IMR-90 (cell line): Measurements from ENCODE around the gene DNM3. TPM values are rescaled to one million over a fixed set of nuclear protein-coding genes. Genes with fewer than 3 reads are reported as not detected.

Source experiments
- ATAC-seq: fragments of 200-7000 bp; cut with Tn5 transposase; 2 replicates; pipeline ENCODE4 v1.9.1; 2020; ENCODE audit warnings: low read depth, mild to moderate bottlenecking, moderate library complexity
- BruUV-seq: library from RNA; stranded (reverse); fragments of 400-500 nt; replicated peaks from 2 replicates; lab custom pipeline; 2021; lab: Mats Ljungman, UMichigan
- CTCF ChIA-PET: fragments of 300-600 bp; formaldehyde crosslinking; extraction: SDS; loops from one replicate; lab custom pipeline; 2021; ENCODE audit warnings: antibody characterized with exemption; lab: Yijun Ruan, JAX
- POLR2A ChIA-PET: fragments of 300-600 bp; sonication (Branson Sonifier 250); formaldehyde crosslinking; loops from one replicate; lab custom pipeline; 2022; ENCODE audit warnings: antibody characterized with exemption; ENCODE audit not compliant: unreplicated experiment; lab: Charles Lee
- DNase-seq: peaks from one replicate; pipeline ENCODE4 v3.0.0; 2013
- H2AFZ ChIP-seq: replicated peaks from 2 replicates; pipeline ENCODE3; 2013; ENCODE audit warnings: low read length, mild to moderate bottlenecking; ENCODE audit not compliant: poor library complexity
- H2AK5ac ChIP-seq: 2 replicates; pipeline ENCODE4 v1.6.1; 2013; ENCODE audit warnings: low read depth, low read length, inconsistent platforms
- H2AK9ac ChIP-seq: replicated peaks from 2 replicates; pipeline ENCODE3; 2013; ENCODE audit warnings: mild to moderate bottlenecking, low read depth, low read length, moderate library complexity; ENCODE audit not compliant: poor library complexity
- H2BK120ac ChIP-seq: 2 replicates; pipeline ENCODE4 v1.6.1; 2013; ENCODE audit warnings: low read depth, low read length, inconsistent platforms
- H2BK15ac ChIP-seq: 3 replicates; pipeline ENCODE4 v1.6.1; 2013; ENCODE audit warnings: low read depth, low read length, inconsistent platforms
- H2BK20ac ChIP-seq: 2 replicates; pipeline ENCODE4 v1.6.1; 2013; ENCODE audit warnings: low read depth, mild to moderate bottlenecking, inconsistent platforms, low read length, moderate library complexity
- H2BK5ac ChIP-seq: 2 replicates; pipeline ENCODE4 v1.6.1; 2013; ENCODE audit warnings: mild to moderate bottlenecking, low read depth, low read length, inconsistent platforms; ENCODE audit not compliant: poor library complexity, severe bottlenecking
- H3K14ac ChIP-seq: replicated peaks from 2 replicates; pipeline ENCODE4 v1.6.1; 2013; ENCODE audit warnings: low read depth, low read length, inconsistent platforms
- H3K18ac ChIP-seq: 2 replicates; pipeline ENCODE4 v1.6.1; 2013; ENCODE audit warnings: low read depth, low read length, control low read depth
- H3K23ac ChIP-seq: 2 replicates; pipeline ENCODE4 v1.6.1; 2013; ENCODE audit warnings: low read depth, low read length, inconsistent platforms
- H3K27ac ChIP-seq: 2 replicates; pipeline ENCODE4 v1.5.1; 2013; ENCODE audit warnings: mild to moderate bottlenecking, control low read depth, low read length; ENCODE audit not compliant: insufficient read depth
- H3K27me3 ChIP-seq: 2 replicates; pipeline ENCODE4 v1.6.1; 2013; ENCODE audit warnings: low read length; ENCODE audit not compliant: control insufficient read depth, insufficient read depth
- H3K36me3 ChIP-seq: 2 replicates; pipeline ENCODE4 v1.6.1; 2013; ENCODE audit warnings: low read length, mixed read lengths; ENCODE audit not compliant: control insufficient read depth, insufficient read depth
- H3K4ac ChIP-seq: 2 replicates; pipeline ENCODE4 v1.6.1; 2013; ENCODE audit warnings: low read depth, low read length, inconsistent platforms
- H3K4me1 ChIP-seq: 2 replicates; pipeline ENCODE4 v1.6.1; 2013; ENCODE audit warnings: low read length, mixed read lengths; ENCODE audit not compliant: control insufficient read depth, insufficient read depth
- H3K4me2 ChIP-seq: 2 replicates; pipeline ENCODE4 v1.6.1; 2013; ENCODE audit warnings: low read depth, mild to moderate bottlenecking, control low read depth, low read length, moderate library complexity
- H3K4me3 ChIP-seq: 2 replicates; pipeline ENCODE4 v1.5.1; 2013; ENCODE audit warnings: low read depth, mild to moderate bottlenecking, control low read depth, low read length, moderate library complexity; ENCODE audit not compliant: insufficient read depth
- H3K56ac ChIP-seq: 2 replicates; pipeline ENCODE4 v1.6.1; 2013; ENCODE audit warnings: low read length, inconsistent platforms; ENCODE audit not compliant: insufficient read depth; ENCODE audit errors: extremely low read depth
- H3K79me1 ChIP-seq, 2 experiments: 2 replicates each; pipeline ENCODE4 v1.6.1; 2013; ENCODE audit warnings: low read length in 2 of 2, inconsistent platforms in 1 of 2, low read depth in 1 of 2
- H3K9ac ChIP-seq: 2 replicates; pipeline ENCODE4 v1.6.1; 2013; ENCODE audit warnings: low read depth, low read length, control low read depth
- H3K9me1 ChIP-seq: 2 replicates; pipeline ENCODE4 v1.6.1; 2013; ENCODE audit warnings: low read length, inconsistent platforms; ENCODE audit not compliant: insufficient read depth
- H3K9me3 ChIP-seq: 2 replicates; pipeline ENCODE4 v1.6.1; 2013; ENCODE audit warnings: low read length; ENCODE audit not compliant: control insufficient read depth, insufficient read depth
- H4K20me1 ChIP-seq: 2 replicates; pipeline ENCODE4 v1.6.1; 2013; ENCODE audit warnings: low read length, inconsistent platforms; ENCODE audit not compliant: insufficient read depth
- H4K5ac ChIP-seq: 2 replicates; pipeline ENCODE4 v1.6.1; 2013; ENCODE audit warnings: mild to moderate bottlenecking, low read depth, low read length, control low read depth
- H4K8ac ChIP-seq, 2 experiments: 2 replicates each; pipeline ENCODE4 v1.6.1; 2013; ENCODE audit warnings: low read depth in 2 of 2, low read length in 2 of 2, control low read depth in 1 of 2, inconsistent platforms in 1 of 2
- H4K91ac ChIP-seq: 2 replicates; pipeline ENCODE4 v1.6.1; 2013; ENCODE audit warnings: low read depth, low read length, inconsistent platforms; ENCODE audit not compliant: insufficient read depth
- BHLHE40 ChIP-seq: fragments of 150-350 bp; IDR thresholded peaks from 2 replicates; pipeline ENCODE4 v1.6.1; 2016; ENCODE audit warnings: mild to moderate bottlenecking, low read depth, low read length
- CHD1 ChIP-seq: IDR thresholded peaks from 2 replicates; pipeline ENCODE4 v1.6.1; 2012; ENCODE audit warnings: low read depth, low read length, improper control_type of control experiment
- FOS ChIP-seq: fragments of 150-350 bp; IDR thresholded peaks from 2 replicates; pipeline ENCODE4 v1.6.1; 2016; ENCODE audit warnings: low read depth, low read length
- MXI1 ChIP-seq: IDR thresholded peaks from 2 replicates; pipeline ENCODE4 v1.6.1; 2012; ENCODE audit warnings: low read depth, mild to moderate bottlenecking, low read length, moderate library complexity, borderline replicate concordance
- NFE2L2 ChIP-seq: fragments of 150-350 bp; IDR thresholded peaks from 2 replicates; pipeline ENCODE4 v1.6.1; 2016; ENCODE audit warnings: low read depth, mild to moderate bottlenecking, low read length
- POLR2A ChIP-seq: IDR thresholded peaks from 2 replicates; pipeline ENCODE4 v1.6.1; 2012; ENCODE audit warnings: mild to moderate bottlenecking, low read depth, low read length
- RAD21 ChIP-seq: IDR thresholded peaks from 2 replicates; pipeline ENCODE4 v1.6.1; 2012; ENCODE audit warnings: low read length, improper control_type of control experiment
- RCOR1 ChIP-seq: IDR thresholded peaks from 2 replicates; pipeline ENCODE4 v1.6.1; 2012; ENCODE audit warnings: mild to moderate bottlenecking, low read length, improper control_type of control experiment; ENCODE audit not compliant: insufficient replicate concordance
- SMC3 ChIP-seq: fragments of 150-350 bp; IDR thresholded peaks from 2 replicates; pipeline ENCODE4 v1.6.1; 2016; ENCODE audit warnings: low read depth, mild to moderate bottlenecking, antibody characterized with exemption, low read length, moderate library complexity
- WGBS, 2 experiments: methylation state at CpG; one replicate each; pipeline versions ENCODE4 v1.1.5 to v1.1.7; 2013; ENCODE audit warnings: missing lambda C conversion rate in 2 of 2; ENCODE audit not compliant: insufficient read length in 1 of 2; ENCODE audit errors: extremely low coverage in 2 of 2; 5-methylcytosine and 5-hydroxymethylcytosine counted together
- dilution Hi-C: fragments of 300-500 bp; cut with HindIII; formaldehyde crosslinking; loops from one replicate; pipeline ENCODE4 v1.14.3; 2018; ENCODE audit warnings: low sequenced_read_pairs; ENCODE audit not compliant: unreplicated experiment
- in situ Hi-C: fragments of 300-500 bp; cut with MboI; formaldehyde crosslinking; loops from 3 replicates; pipeline ENCODE4 v1.14.3; 2019; ENCODE audit warnings: low sequenced_read_pairs, inconsistent platforms, mixed read lengths
- intact Hi-C: fragments of 100-400 bp; cut with micrococcal nuclease; formaldehyde crosslinking; loops from 2 replicates; pipeline ENCODE4 v1.10.0; 2022
- polyA plus RNA-seq, 3 experiments: library from polyadenylated mRNA; depleted of rRNA; stranded (reverse); fragments of >200 nt; gene quantifications; 2 replicates each; pipeline ENCODE4 v1.2.3, GENCODE V29; 2012; ENCODE audit warnings: low replicate concordance in 1 of 3
- total RNA-seq: library from RNA; depleted of rRNA; stranded (reverse); fragments of >200 nt; gene quantifications from 2 replicates; pipeline ENCODE4 v1.2.3, GENCODE V29; 2012
- TF ChIP-seq, protein P1 (sequence below): fragments of 150-350 bp; IDR thresholded peaks from 2 replicates; pipeline ENCODE4 v1.6.1; 2017; ENCODE audit warnings: mild to moderate bottlenecking, antibody characterized with exemption, low read length, low read depth
- TF ChIP-seq, protein P2 (sequence below): conservative IDR thresholded peaks from 2 replicates; pipeline ENCODE4 v1.5.1; 2012; ENCODE audit warnings: mild to moderate bottlenecking, low read depth, low read length, improper control_type of control experiment

The DNM3 gene
- total and polyA plus RNA-seq, 2 of the 4 experiments (the other 2 are of a cell fraction): 0.36 TPM

DNA sequence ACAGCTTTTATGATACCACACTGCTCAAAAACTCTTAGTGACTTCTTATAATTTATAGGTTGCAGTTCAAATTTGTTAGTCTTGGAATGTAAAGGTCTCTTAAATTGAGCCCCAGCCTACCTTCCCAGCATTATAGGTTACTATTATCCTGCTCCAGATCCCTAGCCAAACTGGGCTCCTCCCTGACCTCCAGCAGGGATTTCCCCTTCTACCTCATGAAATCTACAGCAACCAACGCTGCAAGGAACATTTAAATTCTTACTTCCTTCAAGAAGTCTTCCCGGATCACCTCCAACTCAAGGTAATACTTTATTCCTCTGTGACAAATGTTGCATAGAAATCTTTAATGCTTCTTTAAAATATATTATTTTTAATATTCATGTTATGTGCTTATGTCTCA is 324.1 kb downstream of the DNM3 start:
- DNase-seq (no peak), ATAC-seq (no peak)
- Histone ChIP-seq H3K9ac (no peak overlapping the region), H3K18ac (no peak overlapping the region), H2BK15ac (no peak overlapping the region), H3K27ac (no peak overlapping the region), H4K5ac (no peak overlapping the region), H3K36me3 (no peaks in the 10 kb centered on the region), H2AK9ac (no peak overlapping the region), H3K4me2 (no peak overlapping the region), H3K27me3 (no peaks in the 10 kb centered on the region), H4K91ac (no peak overlapping the region), H3K9me3 (no peaks in the 10 kb centered on the region), H3K56ac (no peak overlapping the region), H3K4ac (no peak overlapping the region), H2BK120ac (no peak overlapping the region), H3K4me3 (no peak overlapping the region), H3K23ac (no peak overlapping the region), H2AK5ac (no peak overlapping the region), H2BK5ac (no peak overlapping the region), H3K14ac (0 out of 2 replicates have a peak overlapping the region, but pooled peaks have one; percentile 33), H3K4me1 (0 out of 2 replicates have a peak, but pooled peaks cover 2% of the 10 kb centered on the region), H2AFZ (no peak overlapping the region), H3K9me1 (peaks cover 6% of the 10 kb centered on the region; the same call in 1 of the 2 replicates), H4K8ac (no peak overlapping the region), H2BK20ac (no peak overlapping the region), H3K79me1 (no peaks in the 10 kb centered on the region), H4K20me1 (no peaks in the 10 kb centered on the region)
- TF ChIP-seq RAD21 (no peak), MXI1 (no peak), NFE2L2 (no peak), FOS (no peak), BHLHE40 (no peak), SMC3 (no peak), POLR2A (no peak), CHD1 (no peak), RCOR1 (no peak)
- TF ChIP-seq, protein P1, sequence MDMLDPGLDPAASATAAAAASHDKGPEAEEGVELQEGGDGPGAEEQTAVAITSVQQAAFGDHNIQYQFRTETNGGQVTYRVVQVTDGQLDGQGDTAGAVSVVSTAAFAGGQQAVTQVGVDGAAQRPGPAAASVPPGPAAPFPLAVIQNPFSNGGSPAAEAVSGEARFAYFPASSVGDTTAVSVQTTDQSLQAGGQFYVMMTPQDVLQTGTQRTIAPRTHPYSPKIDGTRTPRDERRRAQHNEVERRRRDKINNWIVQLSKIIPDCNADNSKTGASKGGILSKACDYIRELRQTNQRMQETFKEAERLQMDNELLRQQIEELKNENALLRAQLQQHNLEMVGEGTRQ: no peak
- TF ChIP-seq, protein P2, sequence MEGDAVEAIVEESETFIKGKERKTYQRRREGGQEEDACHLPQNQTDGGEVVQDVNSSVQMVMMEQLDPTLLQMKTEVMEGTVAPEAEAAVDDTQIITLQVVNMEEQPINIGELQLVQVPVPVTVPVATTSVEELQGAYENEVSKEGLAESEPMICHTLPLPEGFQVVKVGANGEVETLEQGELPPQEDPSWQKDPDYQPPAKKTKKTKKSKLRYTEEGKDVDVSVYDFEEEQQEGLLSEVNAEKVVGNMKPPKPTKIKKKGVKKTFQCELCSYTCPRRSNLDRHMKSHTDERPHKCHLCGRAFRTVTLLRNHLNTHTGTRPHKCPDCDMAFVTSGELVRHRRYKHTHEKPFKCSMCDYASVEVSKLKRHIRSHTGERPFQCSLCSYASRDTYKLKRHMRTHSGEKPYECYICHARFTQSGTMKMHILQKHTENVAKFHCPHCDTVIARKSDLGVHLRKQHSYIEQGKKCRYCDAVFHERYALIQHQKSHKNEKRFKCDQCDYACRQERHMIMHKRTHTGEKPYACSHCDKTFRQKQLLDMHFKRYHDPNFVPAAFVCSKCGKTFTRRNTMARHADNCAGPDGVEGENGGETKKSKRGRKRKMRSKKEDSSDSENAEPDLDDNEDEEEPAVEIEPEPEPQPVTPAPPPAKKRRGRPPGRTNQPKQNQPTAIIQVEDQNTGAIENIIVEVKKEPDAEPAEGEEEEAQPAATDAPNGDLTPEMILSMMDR: no peak
- no TSS peak for BruUV-seq
- WGBS, 2 experiments: no CpG with 5 or more reads among the region's 2 CpGs
- intact Hi-C loops (loop anchor here (2.0 kb wide), 1 partner anchor 13 kb away; no protein-coding TSS in a partner anchor), dilution Hi-C loops (no loop called here), in situ Hi-C loops (no loop called here)
- ChIA-PET CTCF (interaction anchor here (0.5 kb wide), 1 partner anchor 172 kb away, joined by 3 read pairs; no protein-coding TSS in a partner anchor), POLR2A (no interaction called here)
